HFF-Myc (cell line): ENCODE results near the gene LMAN2.
A peak's percentile ranks its signal among the peaks of the same experiment; 100 is the strongest.

Source experiments
- DNase-seq: peaks from one replicate; pipeline ENCODE4 v3.0.0-alpha.2; 2011; ENCODE audit warnings: low read depth; ENCODE audit errors: extremely low read depth
- H3K4me3 ChIP-seq: replicated peaks from 2 replicates; pipeline ENCODE4 v1.5.1; 2011; ENCODE audit warnings: low read depth, mild to moderate bottlenecking, control low read depth, low read length
- CTCF ChIP-seq: IDR thresholded peaks from 2 replicates; pipeline ENCODE4 v1.5.1; 2012; ENCODE audit warnings: mild to moderate bottlenecking, low read depth, low read length, control low read depth; ENCODE audit errors: missing control alignments

The LMAN2 gene

GRCh38 chr5:177312649-177313181 lies 38.8 kb downstream of the LMAN2 start:
- peak overlapping the region; percentile 65 for H3K4me3 ChIP-seq
- no peak for DNase-seq
- no peak for TF ChIP-seq CTCF

GRCh38 chr5:177311723-177312648 lies 39.5 kb downstream of the LMAN2 start, which contains the start of gene MXD3:
TSS of gene MXD3 (minus strand) at chr5:177311898. CDS start at chr5:177311830, 68 bp downstream.
- H3K4me3 ChIP-seq, result peak within 1 kb of the TSS; percentile 65
- no peak for TF ChIP-seq CTCF

GRCh38 chr5:177311392-177311722 lies 40.1 kb downstream of the LMAN2 start:
- TF ChIP-seq CTCF, result no peak
- DNase-seq, result no peak
- H3K4me3 ChIP-seq, result peak overlapping the region; percentile 65

More at GRCh38 chr5:177311723-177312648, 39.5 kb downstream of the LMAN2 start, which contains the start of gene MXD3:
- DNase-seq, result peak; percentile 80

- no peak for TF ChIP-seq CTCF
- H3K4me3 ChIP-seq, result peak overlapping the region; percentile 65
- DNase-seq, result no peak
Measured at GRCh38 chr5:177310757-177311391, 40.6 kb downstream of the LMAN2 start.

GRCh38 chr5:177310332-177310731 lies 41.1 kb downstream of the LMAN2 start:
- H3K4me3 ChIP-seq, result peak overlapping the region; percentile 65
- DNase-seq, result no peak
- no peak for TF ChIP-seq CTCF

GRCh38 chr5:177309351-177310191 lies 41.9 kb downstream of the LMAN2 start:
- peak; percentile 45 for DNase-seq
- TF ChIP-seq CTCF, result peak; percentile 93
- H3K4me3 ChIP-seq, result no peak overlapping the region
